SK-N-MC (cell line): Measurements from ENCODE around the gene SSX2IP.

Experiments used
- EZH2 ChIP-seq: fragments of 200-600 bp; sonication (generic); IDR thresholded peaks from one replicate; pipeline ENCODE4 v1.6.1; 2017; ENCODE audit warnings: antibody characterized with exemption
- POLR2AphosphoS5 ChIP-seq: IDR thresholded peaks from 2 replicates; pipeline ENCODE4 v1.6.1; 2012; ENCODE audit warnings: mild to moderate bottlenecking, low read depth, low read length, borderline replicate concordance

GRCh38 chr1:84677415-84678099, 12.7 kb downstream of the SSX2IP start:
- no peak for TF ChIP-seq POLR2AphosphoS5
- no peak for TF ChIP-seq EZH2
